ENCODE data around the gene HIPK3. TPM values are rescaled to one million over a fixed set of nuclear protein-coding genes. Genes with fewer than 3 reads are reported as not detected.

HIPK3 gene
- total RNA-seq, 1 experiment from 2014 or later, result 64.8 TPM

GRCh38 chr11:33383920-33384209 is 126.7 kb downstream of the HIPK3 start:
- Histone ChIP-seq H3K79me2 (ENCODE audit: low read depth) (no peaks in the 10 kb centered on the region), H3K27ac (no peak overlapping the region), H3K36me3 (ENCODE audit: low read depth) (no peaks in the 10 kb centered on the region; the same call in 1 of the 2 replicates), H3K9me2 (ENCODE audit: insufficient read depth) (no peaks in the 10 kb centered on the region), H3K27me3 (ENCODE audit: insufficient read depth, low read depth) (no peaks in the 10 kb centered on the region), H4K20me1 (ENCODE audit: insufficient read depth) (no peaks in the 10 kb centered on the region), H3K4me2 (no peak overlapping the region), H3K4me3 (no peak overlapping the region), H2AFZ (no peak overlapping the region), H3F3A (ENCODE audit: insufficient read depth, low read depth) (no peaks in the 10 kb centered on the region), H3K4me1 (replicated peaks; ENCODE audit: insufficient read depth) (no peaks in the 10 kb centered on the region), H3K9me3 (ENCODE audit: insufficient read depth, low read depth) (peaks cover 12% of the 10 kb centered on the region; the same call in 1 of the 2 replicates)
- intact Hi-C loops (cut with micrococcal nuclease; ENCODE audit: unreplicated experiment), result no loop called here
- no peak for DNase-seq
- CTCF ChIA-PET, result no interaction called here
- BruUV-seq (replicated peaks), result no TSS peak
- POLR2A ChIA-PET (ENCODE audit: unreplicated experiment), result no interaction called here
- TF ChIP-seq EZH2 (IDR thresholded peaks at IDR 0.05; ENCODE audit: low read depth), result no peak
- TF ChIP-seq, protein P1, sequence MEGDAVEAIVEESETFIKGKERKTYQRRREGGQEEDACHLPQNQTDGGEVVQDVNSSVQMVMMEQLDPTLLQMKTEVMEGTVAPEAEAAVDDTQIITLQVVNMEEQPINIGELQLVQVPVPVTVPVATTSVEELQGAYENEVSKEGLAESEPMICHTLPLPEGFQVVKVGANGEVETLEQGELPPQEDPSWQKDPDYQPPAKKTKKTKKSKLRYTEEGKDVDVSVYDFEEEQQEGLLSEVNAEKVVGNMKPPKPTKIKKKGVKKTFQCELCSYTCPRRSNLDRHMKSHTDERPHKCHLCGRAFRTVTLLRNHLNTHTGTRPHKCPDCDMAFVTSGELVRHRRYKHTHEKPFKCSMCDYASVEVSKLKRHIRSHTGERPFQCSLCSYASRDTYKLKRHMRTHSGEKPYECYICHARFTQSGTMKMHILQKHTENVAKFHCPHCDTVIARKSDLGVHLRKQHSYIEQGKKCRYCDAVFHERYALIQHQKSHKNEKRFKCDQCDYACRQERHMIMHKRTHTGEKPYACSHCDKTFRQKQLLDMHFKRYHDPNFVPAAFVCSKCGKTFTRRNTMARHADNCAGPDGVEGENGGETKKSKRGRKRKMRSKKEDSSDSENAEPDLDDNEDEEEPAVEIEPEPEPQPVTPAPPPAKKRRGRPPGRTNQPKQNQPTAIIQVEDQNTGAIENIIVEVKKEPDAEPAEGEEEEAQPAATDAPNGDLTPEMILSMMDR (conservative IDR thresholded peaks at IDR 0.05), result no peak

GRCh38 chr11:33384220-33384619 is 127.0 kb downstream of the HIPK3 start:
- Histone ChIP-seq H3F3A (ENCODE audit: insufficient read depth, low read depth) (no peaks in the 10 kb centered on the region), H2AFZ (no peak overlapping the region), H3K36me3 (ENCODE audit: low read depth) (no peaks in the 10 kb centered on the region; the same call in 1 of the 2 replicates), H3K4me2 (no peak overlapping the region), H3K4me3 (no peak overlapping the region), H3K27me3 (ENCODE audit: insufficient read depth, low read depth) (no peaks in the 10 kb centered on the region), H3K27ac (no peak overlapping the region), H3K9me2 (ENCODE audit: insufficient read depth) (no peaks in the 10 kb centered on the region), H4K20me1 (ENCODE audit: insufficient read depth) (no peaks in the 10 kb centered on the region), H3K4me1 (replicated peaks; ENCODE audit: insufficient read depth) (no peaks in the 10 kb centered on the region), H3K79me2 (ENCODE audit: low read depth) (no peaks in the 10 kb centered on the region), H3K9me3 (ENCODE audit: insufficient read depth, low read depth) (peaks cover 12% of the 10 kb centered on the region; the same call in 1 of the 2 replicates)
- TF ChIP-seq, protein P1 (conservative IDR thresholded peaks at IDR 0.05), result no peak
- TF ChIP-seq EZH2 (IDR thresholded peaks at IDR 0.05; ENCODE audit: low read depth), result no peak
- DNase-seq, result no peak
- BruUV-seq (replicated peaks), result no TSS peak
- ChIA-PET POLR2A (ENCODE audit: unreplicated experiment) (no interaction called here), CTCF (no interaction called here)
- intact Hi-C loops (cut with micrococcal nuclease; ENCODE audit: unreplicated experiment), result no loop called here

GRCh38 chr11:33387581-33387980 is 130.4 kb downstream of the HIPK3 start:
- intact Hi-C loops (cut with micrococcal nuclease; ENCODE audit: unreplicated experiment), result no loop called here
- Histone ChIP-seq H3K27me3 (ENCODE audit: insufficient read depth, low read depth) (no peaks in the 10 kb centered on the region), H3K4me2 (no peak overlapping the region), H4K20me1 (ENCODE audit: insufficient read depth) (no peaks in the 10 kb centered on the region), H3K9me3 (ENCODE audit: insufficient read depth, low read depth) (peaks cover 12% of the 10 kb centered on the region; the same call in 1 of the 2 replicates), H3K4me3 (no peak overlapping the region), H3K4me1 (replicated peaks; ENCODE audit: insufficient read depth) (no peaks in the 10 kb centered on the region), H3K9me2 (ENCODE audit: insufficient read depth) (no peaks in the 10 kb centered on the region), H3F3A (ENCODE audit: insufficient read depth, low read depth) (no peaks in the 10 kb centered on the region), H3K36me3 (ENCODE audit: low read depth) (no peaks in the 10 kb centered on the region; the same call in 1 of the 2 replicates), H2AFZ (no peak overlapping the region), H3K27ac (no peak overlapping the region), H3K79me2 (ENCODE audit: low read depth) (no peaks in the 10 kb centered on the region)
- DNase-seq, result no peak
- ChIA-PET POLR2A (ENCODE audit: unreplicated experiment) (no interaction called here), CTCF (no interaction called here)
- no peak for TF ChIP-seq EZH2 (IDR thresholded peaks at IDR 0.05; ENCODE audit: low read depth)
- TF ChIP-seq, protein P1 (conservative IDR thresholded peaks at IDR 0.05), result no peak
- no TSS peak for BruUV-seq (replicated peaks)
